Peyer's patch (tissue), 4 donors: Measurements from ENCODE around the gene RNU2-63P. TPM values are rescaled to one million over a fixed set of nuclear protein-coding genes. Genes with fewer than 3 reads are reported as not detected.

Experiments used
- DNase-seq, 3 donors: peaks; one replicate each; pipeline ENCODE4 v3.0.0-alpha.2; 2017 to 2019
- H3K27ac ChIP-seq, 4 donors: fragments of 200-600 bp; sonication (generic); one replicate each; pipeline ENCODE4 v1.5.1; 2016 to 2019
- H3K27me3 ChIP-seq, 2 donors: fragments of 200-600 bp; sonication (generic); one replicate each; pipeline ENCODE4 v1.5.1; 2019
- H3K36me3 ChIP-seq, 3 donors: fragments of 200-600 bp; sonication (generic); one replicate each; pipeline ENCODE4 v1.5.1; 2016 to 2019
- H3K4me1 ChIP-seq, 4 donors: fragments of 200-600 bp; sonication (generic); one replicate each; pipeline ENCODE4 v1.5.1; 2016 to 2019
- H3K4me3 ChIP-seq, 4 donors: fragments of 200-600 bp; sonication (generic); 1 replicate in 3 of 4; 2 replicates in 1 of 4; pipeline ENCODE4 v1.5.1; 2016 to 2019; ENCODE audit warnings: mild to moderate bottlenecking in 1 of 4
- H3K9me3 ChIP-seq, 4 donors: fragments of 200-600 bp; sonication (generic); one replicate each; pipeline ENCODE4 v1.5.1; 2016 to 2019; ENCODE audit warnings: mild to moderate bottlenecking in 1 of 4
- CTCF ChIP-seq, 6 experiments: fragments of 450-650 bp in 4 of 6; fragments of 200-600 bp in 2 of 6; sonication (generic) in 1 of 6; IDR thresholded peaks; one replicate each; pipeline ENCODE4 v1.5.1; 2017 to 2019; ENCODE audit warnings: antibody characterized with exemption in 6 of 6, mild to moderate bottlenecking in 3 of 6, moderate library complexity in 1 of 6
- POLR2A ChIP-seq, 2 donors: fragments of 450-650 bp; IDR thresholded peaks; one replicate each; pipeline ENCODE4 v1.5.1; 2017; ENCODE audit warnings: antibody characterized with exemption in 2 of 2, mild to moderate bottlenecking in 2 of 2, moderate library complexity in 2 of 2
- total RNA-seq, 4 donors: library from RNA; depleted of rRNA; stranded (reverse); fragments of >200 nt; gene quantifications; one replicate each; pipeline ENCODE4 v1.1.0, GENCODE V29; 2016

RNU2-63P gene
- total RNA-seq, 4 donors from 2014 or later = 1,585 TPM; not detected in 3

- H3K4me1 ChIP-seq = no peaks in the 10 kb centered on the region
- peaks cover 0 to 27% (median 0%) of the 10 kb centered on the region in 3 donors for H3K36me3 ChIP-seq
- DNase-seq = no peak
- no peak overlapping the region for H3K27ac ChIP-seq
- H3K4me3 ChIP-seq = no peak overlapping the region
- H3K9me3 ChIP-seq = no peaks in the 10 kb centered on the region
- H3K27me3 ChIP-seq = no peaks in the 10 kb centered on the region
- TF ChIP-seq CTCF (IDR thresholded peaks at IDR 0.05) (no peak), POLR2A (IDR thresholded peaks at IDR 0.05) (no peak)
Observed at GRCh38 chr2:88036606-88037005, 20.3 kb upstream of the RNU2-63P start.

- TF ChIP-seq POLR2A (IDR thresholded peaks at IDR 0.05) (no peak), CTCF (IDR thresholded peaks at IDR 0.05) (no peak)
- no peak for DNase-seq
- no peak overlapping the region for H3K27ac ChIP-seq
- H3K4me3 ChIP-seq = no peak overlapping the region
- H3K4me1 ChIP-seq = no peaks in the 10 kb centered on the region
- H3K36me3 ChIP-seq = peaks cover 0 to 30% (median 0%) of the 10 kb centered on the region in 3 donors
- H3K27me3 ChIP-seq = no peaks in the 10 kb centered on the region
- no peaks in the 10 kb centered on the region for H3K9me3 ChIP-seq
Observed at GRCh38 chr2:88036182-88036581, 19.8 kb upstream of the RNU2-63P start.

- peaks cover 0 to 63% (median 0%) of the 10 kb centered on the region in 3 donors for H3K36me3 ChIP-seq
Observed at GRCh38 chr2:88032070-88032702, 15.8 kb upstream of the RNU2-63P start.

GRCh38 chr2:88028931-88029330 lies 12.6 kb upstream of the RNU2-63P start:
- Histone ChIP-seq H3K27ac (no peak overlapping the region), H3K36me3 (peaks cover 0 to 60% (median 0%) of the 10 kb centered on the region in 3 donors), H3K27me3 (no peaks in the 10 kb centered on the region), H3K4me1 (no peaks in the 10 kb centered on the region), H3K4me3 (no peak overlapping the region), H3K9me3 (no peaks in the 10 kb centered on the region)
- DNase-seq = no peak
- TF ChIP-seq POLR2A (IDR thresholded peaks at IDR 0.05) (no peak), CTCF (IDR thresholded peaks at IDR 0.05) (no peak)

More at GRCh38 chr2:88032070-88032702, 15.8 kb upstream of the RNU2-63P start:
- Histone ChIP-seq H3K27ac (no peak overlapping the region), H3K4me1 (no peaks in the 10 kb centered on the region), H3K4me3 (no peak overlapping the region), H3K9me3 (no peaks in the 10 kb centered on the region), H3K27me3 (no peaks in the 10 kb centered on the region)
- TF ChIP-seq CTCF (IDR thresholded peaks at IDR 0.05) = no peak
- TF ChIP-seq POLR2A (IDR thresholded peaks at IDR 0.05) = no peak
- no peak for DNase-seq

GRCh38 chr2:88027697-88028389 lies 11.5 kb upstream of the RNU2-63P start:
- DNase-seq = no peak
- H3K4me1 ChIP-seq = no peaks in the 10 kb centered on the region
- TF ChIP-seq CTCF (IDR thresholded peaks at IDR 0.05) = no peak
- no peak for TF ChIP-seq POLR2A (IDR thresholded peaks at IDR 0.05)
- no peak overlapping the region for H3K4me3 ChIP-seq
- peaks cover 0 to 54% (median 0%) of the 10 kb centered on the region in 3 donors for H3K36me3 ChIP-seq
- peak overlapping the region in 1 of 4 donors; percentile 18 for H3K27ac ChIP-seq
- no peaks in the 10 kb centered on the region for H3K27me3 ChIP-seq
- H3K9me3 ChIP-seq = no peaks in the 10 kb centered on the region
